SK-N-SH treated with all-trans-retinoic acid at 6 μM for 48 hours (cell line): Measurements from ENCODE around the gene TNNI3.
A peak's percentile ranks its signal among the peaks of the same experiment; 100 is the strongest.

Experiments
- ATAC-seq: fragments of 200-7000 bp; cut with Tn5 transposase; 3 replicates; pipeline ENCODE4 v1.9.1; 2020; ENCODE audit warnings: mild to moderate bottlenecking, moderate library complexity
- ARNTL ChIP-seq: fragments of 450-650 bp; formaldehyde crosslinking; IDR thresholded peaks from 2 replicates; pipeline ENCODE4 v1.5.0; 2020; ENCODE audit warnings: low read depth, mild to moderate bottlenecking, moderate library complexity, borderline replicate concordance
- BACH2 ChIP-seq: fragments of 250-450 bp; sonication (Bioruptor Pico); IDR thresholded peaks from 2 replicates; pipeline ENCODE4 v1.9.0; 2021; ENCODE audit warnings: mild to moderate bottlenecking, borderline replicate concordance
- CSDC2 ChIP-seq: fragments of 250-450 bp; sonication (Bioruptor Pico); IDR thresholded peaks from 2 replicates; pipeline ENCODE4 v1.5.0; 2020; ENCODE audit warnings: mild to moderate bottlenecking, moderate library complexity
- CSRNP3 ChIP-seq: fragments of 250-450 bp; sonication (Bioruptor Pico); IDR thresholded peaks from 2 replicates; pipeline ENCODE4 v1.5.1; 2021; ENCODE audit warnings: mild to moderate bottlenecking, moderate library complexity
- ESRRG ChIP-seq: fragments of 250-450 bp; sonication (Bioruptor Pico); IDR thresholded peaks from 2 replicates; pipeline ENCODE4 v1.6.1; 2021; ENCODE audit warnings: mild to moderate bottlenecking
- GLIS3 ChIP-seq: fragments of 250-450 bp; sonication (Bioruptor Pico); IDR thresholded peaks from 2 replicates; pipeline ENCODE4 v1.5.0; 2020; ENCODE audit warnings: mild to moderate bottlenecking, moderate library complexity
- ISL1 ChIP-seq: fragments of 250-450 bp; sonication (Bioruptor Pico); IDR thresholded peaks from 2 replicates; pipeline ENCODE4 v2.1.2; 2022; ENCODE audit warnings: mild to moderate bottlenecking, moderate library complexity
- OSR1 ChIP-seq: fragments of 250-450 bp; sonication (Bioruptor Pico); IDR thresholded peaks from 2 replicates; pipeline ENCODE4 v1.8.0; 2022; ENCODE audit warnings: moderate library complexity, mild to moderate bottlenecking, inconsistent platforms
- PPARA ChIP-seq: fragments of 250-450 bp; sonication (Bioruptor Pico); IDR thresholded peaks from 2 replicates; pipeline ENCODE4 v1.5.0; 2020; ENCODE audit warnings: mild to moderate bottlenecking, borderline replicate concordance
- RARB ChIP-seq: fragments of 250-450 bp; sonication (Bioruptor Pico); IDR thresholded peaks from 2 replicates; pipeline ENCODE4 v1.8.0; 2021; ENCODE audit warnings: mild to moderate bottlenecking, moderate library complexity
- SNAI2 ChIP-seq: fragments of 250-450 bp; sonication (Bioruptor Pico); IDR thresholded peaks from 2 replicates; pipeline ENCODE4 v1.5.0; 2020; ENCODE audit warnings: mild to moderate bottlenecking, moderate library complexity
- TOX ChIP-seq: fragments of 250-450 bp; sonication (Bioruptor Pico); IDR thresholded peaks from 2 replicates; pipeline ENCODE4 v1.8.0; 2021; ENCODE audit warnings: mild to moderate bottlenecking, moderate library complexity, borderline replicate concordance
- TSHZ2 ChIP-seq: fragments of 250-450 bp; sonication (Bioruptor Pico); IDR thresholded peaks from 2 replicates; pipeline ENCODE4 v1.5.0; 2020; ENCODE audit warnings: mild to moderate bottlenecking, moderate library complexity
- ZC3H10 ChIP-seq: fragments of 250-450 bp; sonication (Bioruptor Pico); IDR thresholded peaks from 2 replicates; pipeline ENCODE4 v1.5.1; 2021; ENCODE audit warnings: mild to moderate bottlenecking, moderate library complexity
- ZFP3 ChIP-seq: fragments of 250-450 bp; sonication (Bioruptor Pico); IDR thresholded peaks from 2 replicates; pipeline ENCODE4 v1.5.0; 2020; ENCODE audit warnings: mild to moderate bottlenecking, moderate library complexity
- ZFP30 ChIP-seq: fragments of 450-650 bp; formaldehyde crosslinking; IDR thresholded peaks from 2 replicates; pipeline ENCODE4 v1.5.0; 2022; ENCODE audit warnings: mild to moderate bottlenecking, moderate library complexity
- ZNF565 ChIP-seq: fragments of 450-650 bp; formaldehyde crosslinking; conservative IDR thresholded peaks from 2 replicates; pipeline ENCODE4 v1.5.0; 2020; ENCODE audit warnings: low read depth, mild to moderate bottlenecking, moderate library complexity
- ZNF70 ChIP-seq: fragments of 450-650 bp; formaldehyde crosslinking; IDR thresholded peaks from 2 replicates; pipeline ENCODE4 v1.5.0; 2020; ENCODE audit warnings: mild to moderate bottlenecking, moderate library complexity
- ZNF8 ChIP-seq: fragments of 450-650 bp; formaldehyde crosslinking; IDR thresholded peaks from 2 replicates; pipeline ENCODE4 v1.5.0; 2020; ENCODE audit warnings: mild to moderate bottlenecking, moderate library complexity
- TF ChIP-seq, protein P1 (sequence below): fragments of 250-450 bp; sonication (Bioruptor Pico); IDR thresholded peaks from 2 replicates; pipeline ENCODE4 v1.5.1; 2020; ENCODE audit warnings: low read depth, mild to moderate bottlenecking, moderate library complexity

TNNI3 gene

DNA sequence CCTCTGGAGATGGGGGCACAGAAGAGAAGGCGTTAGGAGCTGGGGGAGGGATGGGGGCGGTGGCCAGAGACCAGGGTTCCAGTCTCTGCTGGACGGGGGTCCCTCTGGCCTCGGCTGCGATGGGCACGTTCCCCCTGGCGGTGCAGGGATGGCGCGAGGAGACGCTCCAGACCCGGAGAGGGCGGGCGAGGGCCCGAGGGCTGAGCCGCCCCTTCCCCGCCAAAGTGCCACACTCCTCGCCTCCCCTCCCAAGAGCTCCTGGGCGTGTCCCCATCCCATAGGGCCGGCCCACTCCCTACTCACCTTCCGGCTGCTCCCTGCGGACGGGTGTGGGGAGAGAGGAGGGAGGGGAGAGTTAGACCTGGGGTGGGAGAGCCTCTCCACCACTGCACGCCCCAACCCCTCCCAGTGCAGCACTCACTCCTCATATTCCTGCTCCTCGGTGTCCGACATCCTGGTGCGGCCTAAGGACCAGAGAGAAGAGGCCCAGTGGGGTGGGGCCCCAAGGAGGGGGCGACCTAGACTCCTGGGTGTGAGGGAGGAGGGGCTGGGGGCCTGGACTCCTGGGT is 10.7 kb downstream of the TNNI3 start:
- TF ChIP-seq SNAI2 (CRISPR knock-in tag) (no peak), CSRNP3 (CRISPR knock-in tag) (no peak), PPARA (CRISPR knock-in tag) (no peak), ARNTL (no peak), ISL1 (CRISPR knock-in tag) (no peak), ZC3H10 (no peak), ZFP3 (no peak), GLIS3 (CRISPR knock-in tag) (no peak), BACH2 (no peak), OSR1 (CRISPR knock-in tag) (no peak)
- ATAC-seq = peak; percentile 51

GRCh38 chr19:55146078-55146704 is 11.3 kb downstream of the TNNI3 start:
- TF ChIP-seq RARB (CRISPR knock-in tag) (no peak), BACH2 (no peak), ZNF8 (CRISPR knock-in tag) (no peak), OSR1 (CRISPR knock-in tag) (no peak), GLIS3 (CRISPR knock-in tag) (no peak), CSDC2 (CRISPR knock-in tag) (no peak), ZC3H10 (no peak), PPARA (CRISPR knock-in tag) (no peak), ZNF70 (CRISPR knock-in tag) (no peak), TOX (CRISPR knock-in tag) (no peak), ZNF565 (CRISPR knock-in tag) (no peak), ARNTL (no peak), ZFP3 (no peak), CSRNP3 (CRISPR knock-in tag) (no peak), ZFP30 (no peak), ESRRG (CRISPR knock-in tag) (no peak), ISL1 (CRISPR knock-in tag) (no peak), TSHZ2 (CRISPR knock-in tag) (no peak)
- TF ChIP-seq, protein P1, sequence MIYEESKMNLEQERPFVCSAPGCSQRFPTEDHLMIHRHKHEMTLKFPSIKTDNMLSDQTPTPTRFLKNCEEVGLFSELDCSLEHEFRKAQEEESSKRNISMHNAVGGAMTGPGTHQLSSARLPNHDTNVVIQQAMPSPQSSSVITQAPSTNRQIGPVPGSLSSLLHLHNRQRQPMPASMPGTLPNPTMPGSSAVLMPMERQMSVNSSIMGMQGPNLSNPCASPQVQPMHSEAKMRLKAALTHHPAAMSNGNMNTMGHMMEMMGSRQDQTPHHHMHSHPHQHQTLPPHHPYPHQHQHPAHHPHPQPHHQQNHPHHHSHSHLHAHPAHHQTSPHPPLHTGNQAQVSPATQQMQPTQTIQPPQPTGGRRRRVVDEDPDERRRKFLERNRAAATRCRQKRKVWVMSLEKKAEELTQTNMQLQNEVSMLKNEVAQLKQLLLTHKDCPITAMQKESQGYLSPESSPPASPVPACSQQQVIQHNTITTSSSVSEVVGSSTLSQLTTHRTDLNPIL (CRISPR knock-in tag) = no peak
- peak; percentile 11; the same call in 2 of the 3 replicates for ATAC-seq

DNA sequence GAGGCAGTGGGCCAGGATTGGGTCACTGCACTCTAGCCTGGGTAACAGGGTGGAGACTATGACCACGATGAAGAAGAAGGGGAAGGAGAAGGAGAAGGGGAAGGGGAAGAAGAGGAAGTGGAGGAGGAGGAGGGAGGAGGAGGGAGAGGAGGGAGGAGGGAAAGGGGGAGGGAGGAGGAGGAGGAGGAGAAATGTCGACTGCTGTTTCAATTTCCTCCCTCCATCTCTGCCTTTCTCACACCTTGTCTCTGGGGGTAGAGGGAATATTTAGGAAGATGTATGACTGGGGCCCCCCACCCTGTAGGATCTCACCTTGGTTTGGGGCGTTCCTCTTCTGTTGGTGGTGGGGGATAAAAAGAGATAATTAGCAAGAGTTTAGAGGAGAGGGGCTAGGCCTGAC is 12.3 kb downstream of the TNNI3 start:
- no peak for TF ChIP-seq ISL1 (CRISPR knock-in tag)
- TF ChIP-seq RARB (CRISPR knock-in tag) = no peak
- no peak for TF ChIP-seq TSHZ2 (CRISPR knock-in tag)
- TF ChIP-seq, protein P1 (CRISPR knock-in tag) = no peak
- TF ChIP-seq ZFP30 = no peak
- TF ChIP-seq ESRRG (CRISPR knock-in tag) = no peak
- TF ChIP-seq ARNTL = no peak
- no peak for ATAC-seq
